Right lobe of liver (tissue), 6 donors: Measurements from ENCODE around the gene ADRA1B. TPM values are rescaled to one million over a fixed set of nuclear protein-coding genes. Genes with fewer than 3 reads are reported as not detected.

ENCODE experiments used
- ATAC-seq, 4 donors: fragments of 200-7000 bp; cut with Tn5 transposase; one replicate each; pipeline ENCODE4 v1.9.1; 2020; ENCODE audit warnings: mild to moderate bottlenecking in 4 of 4, moderate library complexity in 4 of 4
- DNase-seq, 3 donors: peaks; one replicate each; pipeline ENCODE4 v3.0.0-alpha.2; 2020
- H3K27ac ChIP-seq, 3 donors: fragments of 200-600 bp; one replicate each; pipeline ENCODE4 v1.8.0; 2022
- H3K27me3 ChIP-seq, 2 donors: fragments of 200-600 bp; one replicate each; pipeline ENCODE4 v1.8.0; 2022
- H3K36me3 ChIP-seq, 4 donors: fragments of 200-600 bp; sonication (generic) in 1 of 4; one replicate each; pipeline versions ENCODE4 v1.5.1 to v1.8.0; 2017 to 2022; ENCODE audit warnings: control low read depth in 1 of 4
- H3K4me1 ChIP-seq, 4 donors: fragments of 200-600 bp; sonication (generic) in 1 of 4; one replicate each; pipeline versions ENCODE4 v1.5.1 to v1.8.0; 2017 to 2022; ENCODE audit warnings: control low read depth in 1 of 4
- H3K4me3 ChIP-seq, 3 donors: fragments of 200-600 bp; one replicate each; pipeline ENCODE4 v1.8.0; 2022
- H3K9me3 ChIP-seq, 4 donors: fragments of 200-600 bp; sonication (generic) in 1 of 4; one replicate each; pipeline versions ENCODE4 v1.5.1 to v1.8.0; 2017 to 2022; ENCODE audit warnings: control low read depth in 1 of 4
- CTCF ChIP-seq, 4 donors: fragments of 200-600 bp in 3 of 4; fragments of 450-650 bp in 1 of 4; IDR thresholded peaks; one replicate each; pipeline versions ENCODE4 v1.5.1 to v1.8.0; 2016 to 2022; ENCODE audit warnings: antibody characterized with exemption in 4 of 4, mild to moderate bottlenecking in 2 of 4
- POLR2A ChIP-seq: fragments of 450-650 bp; IDR thresholded peaks from one replicate; pipeline ENCODE4 v1.6.1; 2017; ENCODE audit warnings: antibody characterized with exemption, mild to moderate bottlenecking
- WGBS: methylation state at CpG from one replicate; pipeline ENCODE4 v1.1.6; 2018; ENCODE audit warnings: low coverage, low lambda C conversion rate; ENCODE audit not compliant: insufficient coverage; ENCODE audit errors: missing lambda C conversion rate; 5-methylcytosine and 5-hydroxymethylcytosine counted together
- intact Hi-C, 2 donors: fragments of 100-400 bp; cut with DNase I; formaldehyde crosslinking; loops; one replicate each; pipeline versions ENCODE4 v1.11.2 to v1.14.1; 2022
- total RNA-seq, 6 experiments: library from RNA; depleted of rRNA in 2 of 6; stranded (reverse); fragments of >200 nt in 2 of 6; fragmentation: NEBNext Ultra II Directional in 3 of 6; extraction: Animal tissue kit (Norgen Biotek cat#: 25700) in 3 of 6; gene quantifications; one replicate each; pipeline versions ENCODE4 v1.1.0 to v1.2.4, GENCODE V29; 2016 to 2023
- donor health status: DM: no; HTN: yes; CAD: no.
- donor health status: DM: no; HTN: no; CAD: no.
- donor health status: DM: no; HTN: no; CAD: no.
- donor health status: DM: no; HTN: yes; CAD: no.
- donor health status: DM: no; HTN: yes; CAD: no.

The ADRA1B gene
- total RNA-seq, 6 experiments from 2014 or later: 7.8 to 17.1 (median 10.2) TPM

DNA sequence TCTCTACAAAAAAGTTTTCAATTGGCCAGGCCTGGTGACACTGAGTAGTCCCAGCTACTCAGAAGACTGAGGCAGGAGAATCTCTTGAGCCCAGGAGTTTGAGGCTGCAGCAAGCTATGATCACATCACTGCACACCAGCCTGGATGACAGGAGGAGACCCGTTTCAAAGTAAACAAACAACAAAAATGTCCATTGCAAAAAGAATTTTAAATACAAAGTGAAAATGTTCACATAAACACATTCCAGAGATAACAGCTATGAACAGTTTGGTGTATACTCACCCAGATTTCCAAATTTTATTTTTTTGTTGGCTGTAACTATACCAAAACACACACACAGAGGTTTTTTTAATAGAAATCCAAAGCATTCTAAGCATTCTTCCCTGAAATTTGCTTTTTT is 39.8 kb downstream of the ADRA1B start:
- no peak for ATAC-seq

GRCh38 chr5:159961176-159962160 is 45.2 kb downstream of the ADRA1B start:
- H3K27me3 ChIP-seq: no peaks in the 10 kb centered on the region
- WGBS: 71% methylated on average over 7 of the region's 8 CpGs
- H3K9me3 ChIP-seq: no peaks in the 10 kb centered on the region
- no peak overlapping the region for H3K4me3 ChIP-seq
- TF ChIP-seq CTCF (IDR thresholded peaks at IDR 0.05) (no peak), POLR2A (no peak)
- DNase-seq (no peak), ATAC-seq (no peak)
- peaks cover 0 to 2% (median 0%) of the 10 kb centered on the region in 4 donors for H3K36me3 ChIP-seq
- intact Hi-C loops: no loop called here
- no peak overlapping the region for H3K27ac ChIP-seq
- H3K4me1 ChIP-seq: no peaks in the 10 kb centered on the region

More for the DNA sequence above, 39.8 kb downstream of the ADRA1B start:
- no peak overlapping the region for H3K4me3 ChIP-seq
- no peak overlapping the region for H3K27ac ChIP-seq
- H3K9me3 ChIP-seq: no peaks in the 10 kb centered on the region
- H3K4me1 ChIP-seq: no peaks in the 10 kb centered on the region
- DNase-seq: no peak
- intact Hi-C loops: no loop called here
- TF ChIP-seq POLR2A (no peak), CTCF (IDR thresholded peaks at IDR 0.05) (no peak)
- no peaks in the 10 kb centered on the region for H3K27me3 ChIP-seq
- H3K36me3 ChIP-seq: peaks cover 0 to 2% (median 0%) of the 10 kb centered on the region in 4 donors
- 21% methylated on average over 1 of the region's 1 CpG for WGBS

DNA sequence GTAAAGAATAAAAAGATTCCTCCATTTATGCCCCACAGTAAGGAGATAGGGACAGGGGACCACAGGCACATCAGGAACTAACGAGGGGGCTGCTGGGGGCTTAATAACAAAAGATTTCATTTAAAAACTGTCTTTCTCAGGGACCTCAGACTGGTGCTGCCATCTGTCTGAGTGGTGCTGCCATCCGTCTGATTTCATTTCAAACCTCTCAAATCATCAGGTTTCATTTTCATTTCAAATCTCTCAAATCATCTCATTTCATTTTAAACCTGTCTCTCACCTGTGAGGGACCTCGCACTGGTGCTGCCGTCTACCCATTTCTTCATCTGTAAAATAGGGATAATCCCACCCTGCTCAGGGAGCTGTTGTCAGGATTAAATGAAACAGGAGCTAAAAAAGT is 45.9 kb downstream of the ADRA1B start:
- ATAC-seq: no peak
- Histone ChIP-seq H3K36me3 (no peaks in the 10 kb centered on the region), H3K4me1 (no peaks in the 10 kb centered on the region), H3K27ac (no peak overlapping the region), H3K27me3 (no peaks in the 10 kb centered on the region), H3K4me3 (no peak overlapping the region), H3K9me3 (no peaks in the 10 kb centered on the region)
- DNase-seq: no peak
- TF ChIP-seq CTCF (IDR thresholded peaks at IDR 0.05) (no peak), POLR2A (no peak)
- intact Hi-C loops: no loop called here
- WGBS: 72% methylated on average over 4 of the region's 4 CpGs

DNA sequence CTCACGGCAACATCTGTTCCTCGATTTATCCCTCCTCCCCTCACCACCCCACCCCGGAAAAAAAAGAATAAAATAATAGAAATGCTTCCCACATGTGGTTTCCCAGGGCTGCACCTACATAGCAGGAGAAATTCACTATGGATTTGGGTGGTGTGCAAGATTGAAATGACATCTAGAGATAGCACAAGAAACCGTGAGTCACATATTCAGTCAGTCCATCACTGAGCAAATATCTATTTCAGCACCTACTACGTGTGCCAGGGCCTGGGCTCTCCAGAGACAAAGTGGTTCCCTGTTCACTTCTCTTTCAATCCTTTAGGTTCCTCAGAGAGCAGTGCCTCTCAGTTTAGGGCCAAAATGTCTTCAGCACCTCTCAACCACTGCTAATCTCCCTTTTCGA is 47.7 kb downstream of the ADRA1B start:
- Histone ChIP-seq H3K4me3 (no peak overlapping the region), H3K27me3 (no peaks in the 10 kb centered on the region), H3K4me1 (no peaks in the 10 kb centered on the region), H3K36me3 (no peaks in the 10 kb centered on the region), H3K27ac (no peak overlapping the region), H3K9me3 (no peaks in the 10 kb centered on the region)
- intact Hi-C loops: no loop called here
- DNase-seq: no peak
- 70% methylated on average over 6 of the region's 6 CpGs for WGBS
- no peak for ATAC-seq
- TF ChIP-seq POLR2A: no peak
